ENCODE results near the gene FAM32A. TPM values are rescaled to one million over a fixed set of nuclear protein-coding genes. Genes with fewer than 3 reads are reported as not detected.

FAM32A gene
- total RNA-seq, 4 donors from 2014 or later = 55.3 to 82.6 (median 73.0) TPM

DNA sequence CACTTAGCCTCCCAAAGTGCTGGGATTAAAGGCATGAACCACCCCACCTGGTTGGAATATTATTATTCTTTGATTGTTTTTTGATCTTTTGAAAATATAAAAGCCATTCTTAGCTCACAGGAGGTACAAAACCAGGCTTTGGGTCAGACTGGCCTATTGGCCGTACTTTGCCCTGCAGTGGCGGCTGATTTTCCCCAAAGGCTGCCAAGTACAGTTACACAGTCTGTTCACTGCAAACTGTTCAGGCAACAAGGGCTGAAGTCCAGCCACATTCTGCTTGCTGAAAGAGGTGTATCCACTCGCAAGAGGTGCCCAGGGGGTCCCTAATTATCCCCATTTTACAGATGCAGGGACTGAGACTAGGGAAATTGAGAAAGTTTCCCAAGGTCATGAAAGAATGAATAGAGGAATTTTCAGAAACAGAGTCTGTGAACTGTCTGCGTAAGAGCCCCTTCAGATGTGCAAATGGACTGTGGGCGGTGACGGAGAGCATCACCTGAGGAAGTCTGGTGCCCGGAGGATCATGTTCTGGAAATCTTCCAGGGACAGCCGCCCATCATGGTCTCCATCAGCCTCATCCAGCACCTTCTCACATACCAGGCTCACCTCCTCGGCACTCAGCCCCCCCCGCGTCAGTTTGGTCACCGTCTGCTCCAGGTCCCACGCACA lies 20.9 kb upstream of the FAM32A start:
- Histone ChIP-seq H3K4me3 (no peak overlapping the region), H3K9me3 (no peaks in the 10 kb centered on the region), H3K27ac (no peak overlapping the region), H3K27me3 (no peaks in the 10 kb centered on the region), H3K4me1 (no peaks in the 10 kb centered on the region), H3K36me3 (no peaks in the 10 kb centered on the region)
- 85 to 90% methylated on average over 13 of the region's 13 CpGs for WGBS, 2 donors
- no peak for DNase-seq (ENCODE audit: low spot score in 2 of 2)
- TF ChIP-seq POLR2A (IDR thresholded peaks at IDR 0.05) (no peak), EP300 (IDR thresholded peaks at IDR 0.05) (no peak), CTCF (IDR thresholded peaks at IDR 0.05) (no peak)

- Histone ChIP-seq H3K4me3 (no peak overlapping the region), H3K36me3 (no peaks in the 10 kb centered on the region), H3K4me1 (no peaks in the 10 kb centered on the region), H3K9me3 (no peaks in the 10 kb centered on the region), H3K27me3 (no peaks in the 10 kb centered on the region), H3K27ac (no peak overlapping the region)
- no peak for DNase-seq (ENCODE audit: low spot score in 2 of 2)
- TF ChIP-seq EP300 (IDR thresholded peaks at IDR 0.05) = no peak
- TF ChIP-seq CTCF (IDR thresholded peaks at IDR 0.05) = no peak
- TF ChIP-seq POLR2A (IDR thresholded peaks at IDR 0.05) = no peak
- WGBS, 2 donors = 81 to 85% methylated on average over 1 of the region's 1 CpG
Measured at GRCh38 chr19:16166417-16166816, 18.8 kb upstream of the FAM32A start.

- H3K27ac ChIP-seq = no peak overlapping the region
- no peak for TF ChIP-seq CTCF (IDR thresholded peaks at IDR 0.05)
- TF ChIP-seq POLR2A (IDR thresholded peaks at IDR 0.05) = no peak
- TF ChIP-seq EP300 (IDR thresholded peaks at IDR 0.05) = no peak
- 74 to 76% methylated on average over 5 of the region's 5 CpGs for WGBS, 2 donors
- no peaks in the 10 kb centered on the region for H3K27me3 ChIP-seq
- H3K9me3 ChIP-seq = no peaks in the 10 kb centered on the region
- no peaks in the 10 kb centered on the region for H3K4me1 ChIP-seq
- no peak overlapping the region for H3K4me3 ChIP-seq
- no peaks in the 10 kb centered on the region for H3K36me3 ChIP-seq
- no peak for DNase-seq (ENCODE audit: low spot score in 2 of 2)
Measured at GRCh38 chr19:16167055-16167454, 18.2 kb upstream of the FAM32A start.

- TF ChIP-seq CTCF (IDR thresholded peaks at IDR 0.05) = no peak
- TF ChIP-seq EP300 (IDR thresholded peaks at IDR 0.05) = no peak
- TF ChIP-seq POLR2A (IDR thresholded peaks at IDR 0.05) = no peak
- no peak for DNase-seq (ENCODE audit: low spot score in 2 of 2)
- Histone ChIP-seq H3K9me3 (no peaks in the 10 kb centered on the region), H3K4me1 (no peaks in the 10 kb centered on the region), H3K4me3 (no peak overlapping the region), H3K27me3 (no peaks in the 10 kb centered on the region), H3K27ac (no peak overlapping the region), H3K36me3 (no peaks in the 10 kb centered on the region)
- whole genome bisulfite sequencing, 2 donors = 62 to 76% methylated on average over 2 of the region's 2 CpGs
Measured at GRCh38 chr19:16168465-16169081, 16.6 kb upstream of the FAM32A start.

DNA sequence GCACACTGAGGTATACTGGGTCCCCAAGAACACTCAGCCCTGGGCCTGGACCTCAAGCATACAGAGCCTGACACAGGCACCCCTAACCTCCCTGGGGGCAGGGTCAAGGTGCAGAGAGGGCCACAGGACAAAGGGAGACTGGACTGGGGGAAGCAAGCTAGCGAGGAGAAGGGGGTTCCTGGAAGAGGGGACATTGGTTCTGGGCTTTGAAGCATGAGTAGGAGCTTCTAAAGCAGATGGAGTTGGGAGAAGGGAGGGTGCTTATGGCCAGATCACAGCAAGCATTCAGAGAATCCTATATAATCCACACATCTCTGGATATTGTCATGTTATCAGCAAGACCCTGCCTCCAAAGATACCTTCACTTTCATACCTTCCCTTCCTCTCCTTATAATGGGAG lies 15.1 kb upstream of the FAM32A start:
- WGBS, 2 donors = 69 to 83% methylated on average over 1 of the region's 1 CpG
- Histone ChIP-seq H3K9me3 (peaks cover 0 to 7% (median 0%) of the 10 kb centered on the region in 4 donors), H3K27ac (no peak overlapping the region), H3K4me3 (no peak overlapping the region), H3K27me3 (no peaks in the 10 kb centered on the region), H3K36me3 (no peaks in the 10 kb centered on the region), H3K4me1 (no peaks in the 10 kb centered on the region)
- DNase-seq (ENCODE audit: low spot score in 2 of 2) = no peak
- TF ChIP-seq CTCF (IDR thresholded peaks at IDR 0.05) = no peak
- no peak for TF ChIP-seq EP300 (IDR thresholded peaks at IDR 0.05)

All from tibial nerve (tissue), 4 donors.